Hepatocyte (in vitro differentiated cells): ENCODE data around the gene RABGGTA. TPM values are rescaled to one million over a fixed set of nuclear protein-coding genes. Genes with fewer than 3 reads are reported as not detected.
"Not testable (repeated sequence)": the region's sequence is repeated elsewhere in the genome, so short reads cannot be mapped to it uniquely, and the experiment has no call there.

Experiments used
- DNase-seq: peaks from one replicate; pipeline ENCODE4 v3.0.0-alpha.2; 2016; ENCODE audit warnings: low spot score
- H2AFZ ChIP-seq: fragments of 200-600 bp; sonication (generic); 2 replicates; pipeline ENCODE4 v1.6.0; 2016; ENCODE audit warnings: antibody characterized with exemption, mild to moderate bottlenecking
- H3K27ac ChIP-seq: fragments of 200-600 bp; sonication (generic); 2 replicates; pipeline ENCODE4 v1.5.1; 2016; ENCODE audit warnings: mild to moderate bottlenecking
- H3K27me3 ChIP-seq: fragments of 200-600 bp; sonication (generic); 2 replicates; pipeline ENCODE4 v1.6.1; 2016
- H3K36me3 ChIP-seq: fragments of 200-600 bp; sonication (generic); replicated peaks from 2 replicates; pipeline ENCODE4 v1.5.1; 2016; ENCODE audit warnings: low read depth; ENCODE audit not compliant: insufficient read depth
- H3K4me1 ChIP-seq: fragments of 200-600 bp; sonication (generic); 2 replicates; pipeline ENCODE4 v1.5.1; 2016; ENCODE audit warnings: mild to moderate bottlenecking, moderate library complexity; ENCODE audit not compliant: insufficient read depth
- H3K4me2 ChIP-seq: fragments of 200-600 bp; sonication (generic); 2 replicates; pipeline ENCODE4 v1.6.0; 2016
- H3K4me3 ChIP-seq: fragments of 200-600 bp; sonication (generic); 2 replicates; pipeline ENCODE4 v1.5.1; 2016; ENCODE audit warnings: mild to moderate bottlenecking
- H3K79me2 ChIP-seq: fragments of 200-600 bp; sonication (generic); 2 replicates; pipeline ENCODE4 v1.6.0; 2017; ENCODE audit warnings: mild to moderate bottlenecking
- H3K9me2 ChIP-seq: fragments of 200-600 bp; sonication (generic); replicated peaks from 2 replicates; pipeline ENCODE4 v1.6.0; 2017; ENCODE audit warnings: mild to moderate bottlenecking; ENCODE audit not compliant: insufficient read depth
- H3K9me3 ChIP-seq: fragments of 200-600 bp; sonication (generic); 2 replicates; pipeline ENCODE4 v1.5.1; 2016; ENCODE audit warnings: low read depth, mild to moderate bottlenecking
- H4K20me1 ChIP-seq: fragments of 200-600 bp; sonication (generic); 2 replicates; pipeline ENCODE4 v1.6.0; 2016; ENCODE audit warnings: mild to moderate bottlenecking; ENCODE audit not compliant: insufficient read depth, poor library complexity, severe bottlenecking
- CTCF ChIP-seq: fragments of 200-600 bp; sonication (generic); IDR thresholded peaks from 2 replicates; pipeline ENCODE4 v1.5.1; 2016; ENCODE audit warnings: antibody characterized with exemption, mild to moderate bottlenecking; ENCODE audit not compliant: poor library complexity
- EZH2 ChIP-seq: fragments of 200-600 bp; sonication (generic); IDR thresholded peaks from 2 replicates; pipeline ENCODE4 v1.6.1; 2016; ENCODE audit warnings: antibody characterized with exemption, mild to moderate bottlenecking, borderline replicate concordance
- EZH2phosphoT487 ChIP-seq: fragments of 200-600 bp; sonication (generic); IDR thresholded peaks from one replicate; pipeline ENCODE4 v1.6.1; 2018; ENCODE audit warnings: antibody characterized with exemption, mild to moderate bottlenecking, low read depth, moderate library complexity; ENCODE audit not compliant: unreplicated experiment, severe bottlenecking
- WGBS: methylation state at CpG from one replicate; pipeline ENCODE4 v1.1.6; 2016; ENCODE audit warnings: low lambda C conversion rate; ENCODE audit errors: missing lambda C conversion rate; 5-methylcytosine and 5-hydroxymethylcytosine counted together
- polyA plus RNA-seq: library from polyadenylated mRNA; unstranded; fragments of >200 nt; fragmentation: Nextera tagmentation; extraction: Ambion mirVana; gene quantifications from 2 replicates; pipeline ENCODE4 v1.2.1, GENCODE V29; 2016
- total RNA-seq: library from RNA; depleted of rRNA; stranded (reverse); fragments of >200 nt; gene quantifications from 2 replicates; pipeline ENCODE4 v1.2.3, GENCODE V29; 2014

The RABGGTA gene
- total and polyA plus RNA-seq, 2 experiments from 2014 or later = 18.2 to 36.0 TPM

DNA sequence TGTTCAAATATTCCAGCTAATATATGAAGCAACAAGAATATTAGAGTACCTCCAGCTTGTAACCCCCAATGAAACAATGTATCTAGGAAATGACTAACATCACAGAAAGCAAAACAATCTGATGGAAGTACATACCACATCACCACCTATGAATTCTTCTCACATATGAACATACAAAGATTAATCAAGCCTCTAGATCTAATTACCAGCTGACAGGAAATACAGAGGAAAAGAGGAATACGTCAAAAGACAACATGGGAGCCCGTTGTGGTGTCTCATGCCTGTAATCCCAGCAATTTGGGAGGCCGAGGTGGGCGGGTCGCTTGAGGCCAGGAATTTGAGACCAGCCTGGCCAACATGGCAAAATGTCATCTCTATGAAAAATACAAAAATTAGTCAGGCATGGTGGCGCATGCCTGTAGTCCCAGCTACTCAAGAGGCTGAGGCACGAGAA lies 46.8 kb downstream of the RABGGTA start:
- Histone ChIP-seq H3K36me3 (no peaks in the 10 kb centered on the region), H3K4me1 (no peaks in the 10 kb centered on the region), H4K20me1 (peaks cover 5% of the 10 kb centered on the region), H2AFZ (no peak overlapping the region), H3K27ac (no peak overlapping the region), H3K4me2 (no peak overlapping the region), H3K9me2 (no peaks in the 10 kb centered on the region), H3K9me3 (no peaks in the 10 kb centered on the region), H3K79me2 (peaks cover 96% of the 10 kb centered on the region), H3K4me3 (no peak overlapping the region), H3K27me3 (no peaks in the 10 kb centered on the region)
- no peak for TF ChIP-seq EZH2phosphoT487
- TF ChIP-seq CTCF = no peak
- no peak for TF ChIP-seq EZH2
- no peak for DNase-seq
- WGBS = 97% methylated on average over 7 of the region's 7 CpGs

DNA sequence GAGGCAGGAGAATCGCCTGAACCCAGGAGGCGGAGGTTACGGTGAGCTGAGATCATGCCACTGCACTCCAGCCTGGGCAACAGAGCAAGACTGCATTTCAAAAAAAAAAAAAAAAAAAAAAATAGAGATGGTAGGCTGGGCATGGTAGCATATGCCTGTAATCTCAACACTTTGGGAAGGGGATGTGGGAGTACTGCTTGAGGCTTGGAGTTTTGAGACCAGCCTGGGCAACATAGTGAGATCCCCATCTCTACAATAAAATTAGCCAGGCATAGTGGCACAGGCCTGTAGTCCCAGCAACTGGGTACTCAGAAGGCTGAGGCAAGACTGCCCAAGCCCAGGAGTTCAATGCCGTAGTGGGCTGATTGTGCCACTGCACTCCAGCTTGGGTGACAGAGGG lies 48.4 kb downstream of the RABGGTA start:
- H3K27me3 ChIP-seq, H3K36me3 ChIP-seq, H3K4me2 ChIP-seq, H3K9me3 ChIP-seq, H3K9me2 ChIP-seq, H3K4me1 ChIP-seq, DNase-seq, H3K27ac ChIP-seq, H3K4me3 ChIP-seq, H2AFZ ChIP-seq, H4K20me1 ChIP-seq: not testable (repeated sequence)
- 99% methylated on average over 4 of the region's 4 CpGs for WGBS
- peaks cover 90% of the 10 kb centered on the region for H3K79me2 ChIP-seq

- H3K4me3 ChIP-seq = no peak overlapping the region
- peaks cover 56% of the 10 kb centered on the region for H3K79me2 ChIP-seq
Observed at GRCh38 chr14:24219521-24219920, 51.9 kb downstream of the RABGGTA start.

GRCh38 chr14:24219080-24219479 lies 52.3 kb downstream of the RABGGTA start:
- no peaks in the 10 kb centered on the region for H3K9me2 ChIP-seq
- no peak overlapping the region for H3K27ac ChIP-seq
- no peaks in the 10 kb centered on the region for H3K36me3 ChIP-seq
- no peaks in the 10 kb centered on the region for H3K9me3 ChIP-seq
- WGBS = 94% methylated on average over 4 of the region's 4 CpGs
- TF ChIP-seq EZH2phosphoT487 (no peak), EZH2 (no peak), CTCF (no peak)
- H3K4me1 ChIP-seq = peaks cover 3% of the 10 kb centered on the region
- H3K4me2 ChIP-seq = no peak overlapping the region
- H3K79me2 ChIP-seq = peaks cover 53% of the 10 kb centered on the region
- H3K27me3 ChIP-seq = no peaks in the 10 kb centered on the region
- no peak for DNase-seq
- no peak overlapping the region for H2AFZ ChIP-seq
- H4K20me1 ChIP-seq = peaks cover 5% of the 10 kb centered on the region
- no peak overlapping the region for H3K4me3 ChIP-seq

More at GRCh38 chr14:24219521-24219920, 51.9 kb downstream of the RABGGTA start:
- no peaks in the 10 kb centered on the region for H3K4me1 ChIP-seq
- WGBS = 61% methylated on average over 3 of the region's 3 CpGs
- H3K36me3 ChIP-seq = no peaks in the 10 kb centered on the region
- no peaks in the 10 kb centered on the region for H3K9me3 ChIP-seq
- no peaks in the 10 kb centered on the region for H3K27me3 ChIP-seq
- no peak for DNase-seq
- no peak overlapping the region for H3K27ac ChIP-seq
- H3K4me2 ChIP-seq = no peak overlapping the region
- no peaks in the 10 kb centered on the region for H3K9me2 ChIP-seq
- H2AFZ ChIP-seq = no peak overlapping the region
- TF ChIP-seq CTCF (no peak), EZH2 (no peak), EZH2phosphoT487 (no peak)
- H4K20me1 ChIP-seq = peaks cover 5% of the 10 kb centered on the region

GRCh38 chr14:24216876-24217275 lies 54.5 kb downstream of the RABGGTA start:
- WGBS = 100% methylated on average over 1 of the region's 1 CpG
- not testable (repeated sequence) for H3K9me2 ChIP-seq, H3K36me3 ChIP-seq, H2AFZ ChIP-seq, H4K20me1 ChIP-seq, H3K4me2 ChIP-seq, H3K27ac ChIP-seq, H3K4me1 ChIP-seq, H3K4me3 ChIP-seq, H3K27me3 ChIP-seq, H3K9me3 ChIP-seq, DNase-seq
- peaks cover 37% of the 10 kb centered on the region for H3K79me2 ChIP-seq
